ENCODE measurements around the gene RHNO1. TPM values are rescaled to one million over a fixed set of nuclear protein-coding genes. Genes with fewer than 3 reads are reported as not detected.

Gene RHNO1
- total and polyA plus RNA-seq, 2 donors (not counting 1 experiment from before 2014, with no cell fraction given) = 29.7 to 33.2 TPM

- no peak for DNase-seq (ENCODE audit: low read depth in 2 of 2)
- Histone ChIP-seq H3K36me3 (ENCODE audit: control insufficient read depth, insufficient read depth, low read length) (no peaks in the 10 kb centered on the region), H3K79me2 (ENCODE audit: control insufficient read depth, insufficient read depth, low read length) (no peaks in the 10 kb centered on the region), H3K4me1 (ENCODE audit: control insufficient read depth, extremely low read depth, insufficient read depth, low read length) (peaks cover 12% of the 10 kb centered on the region), H2AFZ (ENCODE audit: low read length) (no peak overlapping the region), H3K4me2 (ENCODE audit: extremely low read depth, insufficient read depth, low read length) (no peak overlapping the region), H3K27me3 (ENCODE audit: control insufficient read depth, insufficient read depth, low read length) (no peaks in the 10 kb centered on the region), H3K9me3 (ENCODE audit: control insufficient read depth, insufficient read depth, low read depth, low read length) (no peaks in the 10 kb centered on the region), H3K27ac (ENCODE audit: insufficient read depth, low read length) (no peak overlapping the region), H4K20me1 (ENCODE audit: control insufficient read depth, extremely low read depth, insufficient read depth, low read length) (no peaks in the 10 kb centered on the region), H3K4me3 (replicated peaks in 1 of 4; ENCODE audit: control extremely low read depth in 1 of 4, insufficient read depth in 1 of 4, low read depth in 3 of 4, low read length in 4 of 4) (no peak overlapping the region), H3K9ac (ENCODE audit: insufficient read depth, low read length) (no peak overlapping the region)
- TF ChIP-seq EZH2 (IDR thresholded peaks at IDR 0.05; ENCODE audit: low read length, missing control alignments) = no peak
- no peak for TF ChIP-seq CTCF (conservative IDR thresholded peaks at IDR 0.05 in 1 of 2, IDR thresholded peaks at IDR 0.05 in 1 of 2; ENCODE audit: low read depth in 1 of 2, low read length in 2 of 2)
Observed at GRCh38 chr12:2842948-2843347, 34.1 kb upstream of the RHNO1 start.

DNA sequence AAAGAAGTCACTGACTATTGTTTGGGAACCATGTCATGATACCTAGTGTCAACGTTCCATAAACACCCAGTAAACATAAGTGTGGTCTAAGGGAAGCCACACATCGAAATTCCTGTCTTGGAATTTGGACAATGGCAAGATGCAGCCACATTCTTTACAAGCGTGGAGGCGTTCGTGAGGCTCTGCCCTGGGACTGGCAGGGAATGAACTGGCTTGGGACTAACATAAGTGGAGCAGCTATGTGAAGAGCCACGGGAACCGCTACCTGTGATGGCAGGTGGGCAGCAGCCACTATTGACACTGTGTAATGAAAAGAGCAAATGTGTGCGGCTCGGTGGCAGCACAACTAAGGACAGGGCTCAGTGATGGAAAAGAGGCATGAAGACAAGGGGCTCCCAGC is 32.2 kb upstream of the RHNO1 start:
- H4K20me1 ChIP-seq (ENCODE audit: control insufficient read depth, extremely low read depth, insufficient read depth, low read length) = no peaks in the 10 kb centered on the region
- H3K9ac ChIP-seq (ENCODE audit: insufficient read depth, low read length) = no peak overlapping the region
- H3K27ac ChIP-seq (ENCODE audit: insufficient read depth, low read length) = peak overlapping the region; percentile 1
- peak in 1 of 2 donors; percentile 67 for DNase-seq (ENCODE audit: low read depth in 2 of 2)
- peaks cover 15% of the 10 kb centered on the region for H3K4me1 ChIP-seq (ENCODE audit: control insufficient read depth, extremely low read depth, insufficient read depth, low read length)
- TF ChIP-seq CTCF (conservative IDR thresholded peaks at IDR 0.05 in 1 of 2, IDR thresholded peaks at IDR 0.05 in 1 of 2; ENCODE audit: low read depth in 1 of 2, low read length in 2 of 2) (no peak), EZH2 (IDR thresholded peaks at IDR 0.05; ENCODE audit: low read length, missing control alignments) (no peak)
- H3K79me2 ChIP-seq (ENCODE audit: control insufficient read depth, insufficient read depth, low read length) = no peaks in the 10 kb centered on the region
- peak overlapping the region; percentile 88 for H2AFZ ChIP-seq (ENCODE audit: low read length)
- no peaks in the 10 kb centered on the region for H3K27me3 ChIP-seq (ENCODE audit: control insufficient read depth, insufficient read depth, low read length)
- H3K4me3 ChIP-seq (replicated peaks in 1 of 4; ENCODE audit: control extremely low read depth in 1 of 4, insufficient read depth in 1 of 4, low read depth in 3 of 4, low read length in 4 of 4) = no peak overlapping the region
- H3K36me3 ChIP-seq (ENCODE audit: control insufficient read depth, insufficient read depth, low read length) = no peaks in the 10 kb centered on the region
- H3K9me3 ChIP-seq (ENCODE audit: control insufficient read depth, insufficient read depth, low read depth, low read length) = no peaks in the 10 kb centered on the region
- no peak overlapping the region for H3K4me2 ChIP-seq (ENCODE audit: extremely low read depth, insufficient read depth, low read length)

- peaks cover 18% of the 10 kb centered on the region for H3K4me1 ChIP-seq (ENCODE audit: control insufficient read depth, extremely low read depth, insufficient read depth, low read length)
- H3K27ac ChIP-seq (ENCODE audit: insufficient read depth, low read length) = peak overlapping the region; percentile 1
- DNase-seq (ENCODE audit: low read depth in 2 of 2) = peak; percentile 46 to 79
- H3K9me3 ChIP-seq (ENCODE audit: control insufficient read depth, insufficient read depth, low read depth, low read length) = no peaks in the 10 kb centered on the region
- H4K20me1 ChIP-seq (ENCODE audit: control insufficient read depth, extremely low read depth, insufficient read depth, low read length) = no peaks in the 10 kb centered on the region
- no peak overlapping the region for H3K9ac ChIP-seq (ENCODE audit: insufficient read depth, low read length)
- H3K27me3 ChIP-seq (ENCODE audit: control insufficient read depth, insufficient read depth, low read length) = no peaks in the 10 kb centered on the region
- H3K4me3 ChIP-seq (replicated peaks in 1 of 4; ENCODE audit: control extremely low read depth in 1 of 4, insufficient read depth in 1 of 4, low read depth in 3 of 4, low read length in 4 of 4) = no peak overlapping the region
- no peak for TF ChIP-seq CTCF (conservative IDR thresholded peaks at IDR 0.05 in 1 of 2, IDR thresholded peaks at IDR 0.05 in 1 of 2; ENCODE audit: low read depth in 1 of 2, low read length in 2 of 2)
- no peak for TF ChIP-seq EZH2 (IDR thresholded peaks at IDR 0.05; ENCODE audit: low read length, missing control alignments)
- peak overlapping the region; percentile 88 for H2AFZ ChIP-seq (ENCODE audit: low read length)
- H3K4me2 ChIP-seq (ENCODE audit: extremely low read depth, insufficient read depth, low read length) = no peak overlapping the region
- no peaks in the 10 kb centered on the region for H3K79me2 ChIP-seq (ENCODE audit: control insufficient read depth, insufficient read depth, low read length)
- H3K36me3 ChIP-seq (ENCODE audit: control insufficient read depth, insufficient read depth, low read length) = no peaks in the 10 kb centered on the region
Observed at GRCh38 chr12:2845280-2845679, 31.7 kb upstream of the RHNO1 start.
